ENCODE results near the gene PLXNC1.

DNA sequence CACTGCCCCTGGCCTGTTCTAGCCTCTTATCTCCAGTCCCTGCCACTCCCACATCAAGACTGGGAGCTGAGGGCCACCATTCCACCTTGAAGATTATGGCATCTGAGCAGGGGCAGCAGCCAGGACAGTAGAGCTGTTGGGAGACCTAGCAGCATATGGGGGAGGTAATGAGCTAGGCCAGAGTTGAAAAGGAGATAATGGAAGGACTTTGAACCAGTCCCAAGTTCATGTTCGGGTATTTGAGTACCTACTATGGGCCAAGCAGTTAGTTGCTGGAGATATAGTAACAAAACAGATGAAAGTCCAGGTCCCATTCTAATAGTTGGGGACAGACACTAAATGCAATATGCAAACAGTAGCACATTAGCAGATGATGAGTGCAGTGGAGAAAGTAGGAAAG is 151.5 kb downstream of the PLXNC1 start:
- TF ChIP-seq, protein P1, sequence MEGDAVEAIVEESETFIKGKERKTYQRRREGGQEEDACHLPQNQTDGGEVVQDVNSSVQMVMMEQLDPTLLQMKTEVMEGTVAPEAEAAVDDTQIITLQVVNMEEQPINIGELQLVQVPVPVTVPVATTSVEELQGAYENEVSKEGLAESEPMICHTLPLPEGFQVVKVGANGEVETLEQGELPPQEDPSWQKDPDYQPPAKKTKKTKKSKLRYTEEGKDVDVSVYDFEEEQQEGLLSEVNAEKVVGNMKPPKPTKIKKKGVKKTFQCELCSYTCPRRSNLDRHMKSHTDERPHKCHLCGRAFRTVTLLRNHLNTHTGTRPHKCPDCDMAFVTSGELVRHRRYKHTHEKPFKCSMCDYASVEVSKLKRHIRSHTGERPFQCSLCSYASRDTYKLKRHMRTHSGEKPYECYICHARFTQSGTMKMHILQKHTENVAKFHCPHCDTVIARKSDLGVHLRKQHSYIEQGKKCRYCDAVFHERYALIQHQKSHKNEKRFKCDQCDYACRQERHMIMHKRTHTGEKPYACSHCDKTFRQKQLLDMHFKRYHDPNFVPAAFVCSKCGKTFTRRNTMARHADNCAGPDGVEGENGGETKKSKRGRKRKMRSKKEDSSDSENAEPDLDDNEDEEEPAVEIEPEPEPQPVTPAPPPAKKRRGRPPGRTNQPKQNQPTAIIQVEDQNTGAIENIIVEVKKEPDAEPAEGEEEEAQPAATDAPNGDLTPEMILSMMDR (IDR thresholded peaks at IDR 0.05), result no peak
- TF ChIP-seq EZH2 (IDR thresholded peaks at IDR 0.05; ENCODE audit: borderline replicate concordance, insufficient read depth, low read depth, low read length, poor library complexity, severe bottlenecking), result no peak

All from B cell (primary cell).